CD4-positive, alpha-beta T cell treated with Interleukin-6 for 4 hours (primary cell): ENCODE measurements around the gene CILP2.

Source experiments
- DNase-seq: peaks from one replicate; pipeline ENCODE4 v3.0.0-alpha.2; 2020; ENCODE audit warnings: mixed read lengths

Gene CILP2

GRCh38 chr19:19504754-19505668 lies 33.1 kb upstream of the CILP2 start:
- DNase-seq: no peak

GRCh38 chr19:19505669-19506326 lies 32.3 kb upstream of the CILP2 start:
- no peak for DNase-seq

- no peak for DNase-seq
Observed at GRCh38 chr19:19506592-19506991, 31.5 kb upstream of the CILP2 start.

GRCh38 chr19:19507354-19507753 lies 30.7 kb upstream of the CILP2 start:
- no peak for DNase-seq

- no peak for DNase-seq
Observed at GRCh38 chr19:19508217-19508616, 29.8 kb upstream of the CILP2 start.

GRCh38 chr19:19510432-19510831 lies 27.6 kb upstream of the CILP2 start:
- DNase-seq: no peak

GRCh38 chr19:19513682-19514081 lies 24.4 kb upstream of the CILP2 start:
- DNase-seq: no peak

- no peak for DNase-seq
Observed at GRCh38 chr19:19514215-19514657, 23.8 kb upstream of the CILP2 start.

- no peak for DNase-seq
Observed at GRCh38 chr19:19514881-19515641, 23.0 kb upstream of the CILP2 start, which contains the start of gene TSSK6. TSSK6 (minus strand) TSS chr19:19515548; CDS start chr19:19515427, 121 bp downstream.

- DNase-seq: peak; percentile 90
Observed at GRCh38 chr19:19515642-19516519, 22.2 kb upstream of the CILP2 start, which contains the start of gene NDUFA13. NDUFA13 (plus strand) TSS chr19:19516225; CDS start chr19:19516239, 14 bp downstream.

GRCh38 chr19:19517235-19517619 lies 20.8 kb upstream of the CILP2 start:
- no peak for DNase-seq

GRCh38 chr19:19520989-19521388 lies 17.1 kb upstream of the CILP2 start:
- DNase-seq: no peak

- DNase-seq: no peak
Observed at GRCh38 chr19:19523177-19523576, 14.9 kb upstream of the CILP2 start.

- DNase-seq: no peak
Observed at GRCh38 chr19:19524053-19524452, 14.0 kb upstream of the CILP2 start.

- DNase-seq: no peak
Observed at GRCh38 chr19:19525611-19526380, 12.3 kb upstream of the CILP2 start.

- DNase-seq: no peak
Observed at GRCh38 chr19:19526581-19527370, 11.3 kb upstream of the CILP2 start.

GRCh38 chr19:19527371-19527656 lies 10.8 kb upstream of the CILP2 start:
- DNase-seq: no peak

GRCh38 chr19:19527674-19528625 lies 10.1 kb upstream of the CILP2 start:
- DNase-seq: no peak

GRCh38 chr19:19528721-19529490 lies 9.2 kb upstream of the CILP2 start, which contains the start of gene YJEFN3:
YJEFN3 (plus strand) TSS chr19:19528911; CDS start chr19:19528933, 22 bp downstream.
- no peak for DNase-seq
